ENCODE measurements around the gene MPG. TPM values are rescaled to one million over a fixed set of nuclear protein-coding genes. Genes with fewer than 3 reads are reported as not detected.

The MPG gene
- polyA plus RNA-seq, 2 of the 4 experiments (the other 2 are of a cell fraction): 25.5 to 54.3 TPM

- Histone ChIP-seq H3K4me3 (no peak overlapping the region), H3K4me1 (peaks cover 13% of the 10 kb centered on the region), H3K4me2 (no peak overlapping the region), H3K27ac (peak overlapping the region in 1 of 2 experiments; percentile 60; a peak in 1 of 6 replicates), H3K9me3 (no peaks in the 10 kb centered on the region)
- 87% methylated on average over 21 of the region's 21 CpGs for WGBS (ENCODE audit: missing lambda C conversion rate)
- ATAC-seq: peak; percentile 33 to 46; a peak in 3 of 6 replicates
- DNase-seq (ENCODE audit: low read depth in 1 of 2, low spot score in 1 of 2): no peak
- no peak for TF ChIP-seq HOXB5 (CRISPR knock-in tag; IDR thresholded peaks at IDR 0.05)
- CTCF ChIA-PET: interaction anchor here (1.2 to 30.3 kb wide), 5 partner anchors 12 to 278 kb away, joined by 3 to 718 read pairs (median 7); partner anchors contain the start of genes HBQ1, MPG and RHBDF1
- no peak for FAIRE-seq
- POLR2A ChIA-PET: no interaction called here
These were observed 6.0 kb downstream of the MPG start for GRCh38 chr16:83781-84615.

DNA sequence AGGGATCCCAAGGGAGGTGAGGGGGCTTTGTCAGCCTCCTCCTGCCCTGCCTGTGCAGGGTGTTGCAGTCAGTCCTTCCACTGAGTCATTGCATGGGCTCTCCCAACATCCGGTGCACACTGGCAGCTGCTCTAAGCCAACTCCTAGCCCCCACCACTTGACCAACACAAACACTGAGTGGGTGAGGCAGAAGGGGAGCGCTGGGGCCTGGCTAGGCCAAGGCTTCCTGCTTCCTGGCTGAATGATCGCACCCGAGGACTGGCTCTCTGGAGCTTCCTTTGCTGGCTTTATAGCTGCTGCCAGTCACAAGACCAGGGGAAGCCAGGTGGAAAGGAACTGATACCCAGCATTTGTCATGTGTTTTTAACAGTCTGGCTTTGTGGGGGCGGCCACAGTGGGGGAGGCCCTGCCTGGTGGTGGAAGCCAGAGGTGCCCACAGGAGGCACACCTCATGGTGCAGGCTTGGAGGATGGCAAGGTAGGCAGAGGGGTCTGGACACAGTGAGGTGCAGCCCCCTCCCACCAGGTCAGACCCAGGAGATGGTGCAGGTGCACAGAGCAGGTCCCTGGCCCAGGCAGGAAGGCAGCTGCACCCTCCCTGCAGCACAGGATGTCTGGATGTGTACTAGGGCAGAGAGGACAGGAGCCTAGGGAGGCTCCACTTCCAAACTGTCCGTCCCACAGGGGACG lies 6.8 kb downstream of the MPG start:
- POLR2A ChIA-PET: interaction anchor here (1.1 kb wide), 1 partner anchor 12 kb away, joined by 3 read pairs; the partner anchor contains the start of gene RHBDF1

GRCh38 chr16:85407-85782 lies 7.4 kb downstream of the MPG start:
- H3K27ac ChIP-seq: peak overlapping the region in 1 of 2 experiments; percentile 60; a peak in 2 of 6 replicates
- no peak overlapping the region for H3K4me2 ChIP-seq
- TF ChIP-seq CHD2 (IDR thresholded peaks at IDR 0.05; ENCODE audit: low read length, partially characterized antibody): no peak
- TF ChIP-seq TP53 (CRISPR knock-in tag; IDR thresholded peaks at IDR 0.05): no peak
- TF ChIP-seq POLR2AphosphoS2 (conservative IDR thresholded peaks at IDR 0.05; ENCODE audit: low read length): no peak
- TF ChIP-seq EHMT2 (IDR thresholded peaks at IDR 0.05; ENCODE audit: low read depth): no peak
- TF ChIP-seq RARB (CRISPR knock-in tag; IDR thresholded peaks at IDR 0.05): no peak
- no peak for TF ChIP-seq NFE2L2 (conservative IDR thresholded peaks at IDR 0.05; ENCODE audit: low read length)
- no peak for TF ChIP-seq ELK1 (IDR thresholded peaks at IDR 0.05; ENCODE audit: low read depth, low read length)
- no peak for TF ChIP-seq SMC3 (IDR thresholded peaks at IDR 0.05)
- TF ChIP-seq, protein P1, sequence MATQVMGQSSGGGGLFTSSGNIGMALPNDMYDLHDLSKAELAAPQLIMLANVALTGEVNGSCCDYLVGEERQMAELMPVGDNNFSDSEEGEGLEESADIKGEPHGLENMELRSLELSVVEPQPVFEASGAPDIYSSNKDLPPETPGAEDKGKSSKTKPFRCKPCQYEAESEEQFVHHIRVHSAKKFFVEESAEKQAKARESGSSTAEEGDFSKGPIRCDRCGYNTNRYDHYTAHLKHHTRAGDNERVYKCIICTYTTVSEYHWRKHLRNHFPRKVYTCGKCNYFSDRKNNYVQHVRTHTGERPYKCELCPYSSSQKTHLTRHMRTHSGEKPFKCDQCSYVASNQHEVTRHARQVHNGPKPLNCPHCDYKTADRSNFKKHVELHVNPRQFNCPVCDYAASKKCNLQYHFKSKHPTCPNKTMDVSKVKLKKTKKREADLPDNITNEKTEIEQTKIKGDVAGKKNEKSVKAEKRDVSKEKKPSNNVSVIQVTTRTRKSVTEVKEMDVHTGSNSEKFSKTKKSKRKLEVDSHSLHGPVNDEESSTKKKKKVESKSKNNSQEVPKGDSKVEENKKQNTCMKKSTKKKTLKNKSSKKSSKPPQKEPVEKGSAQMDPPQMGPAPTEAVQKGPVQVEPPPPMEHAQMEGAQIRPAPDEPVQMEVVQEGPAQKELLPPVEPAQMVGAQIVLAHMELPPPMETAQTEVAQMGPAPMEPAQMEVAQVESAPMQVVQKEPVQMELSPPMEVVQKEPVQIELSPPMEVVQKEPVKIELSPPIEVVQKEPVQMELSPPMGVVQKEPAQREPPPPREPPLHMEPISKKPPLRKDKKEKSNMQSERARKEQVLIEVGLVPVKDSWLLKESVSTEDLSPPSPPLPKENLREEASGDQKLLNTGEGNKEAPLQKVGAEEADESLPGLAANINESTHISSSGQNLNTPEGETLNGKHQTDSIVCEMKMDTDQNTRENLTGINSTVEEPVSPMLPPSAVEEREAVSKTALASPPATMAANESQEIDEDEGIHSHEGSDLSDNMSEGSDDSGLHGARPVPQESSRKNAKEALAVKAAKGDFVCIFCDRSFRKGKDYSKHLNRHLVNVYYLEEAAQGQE (IDR thresholded peaks at IDR 0.05): no peak
- H3K4me3 ChIP-seq: no peak overlapping the region
- POLR2A ChIA-PET: interaction anchor here (1.1 kb wide), 1 partner anchor 13 kb away, joined by 3 read pairs; the partner anchor contains the start of gene RHBDF1
- ATAC-seq (no peak; a peak in 1 of 6 replicates), DNase-seq (ENCODE audit: low read depth in 1 of 2, low spot score in 1 of 2) (no peak), FAIRE-seq (no peak)
- CTCF ChIA-PET: interaction anchor here (0.6 to 30.3 kb wide), 7 partner anchors 9 to 664 kb away, joined by 3 to 718 read pairs (median 4); partner anchors contain the start of genes MPG and RHBDF1
- no peaks in the 10 kb centered on the region for H3K9me3 ChIP-seq
- WGBS (ENCODE audit: missing lambda C conversion rate): 92% methylated on average over 17 of the region's 18 CpGs
- peaks cover 10% of the 10 kb centered on the region for H3K4me1 ChIP-seq

More for the DNA sequence above, 6.8 kb downstream of the MPG start:
- CTCF ChIA-PET: interaction anchor here (1.5 to 30.3 kb wide), 5 partner anchors 11 to 277 kb away, joined by 4 to 718 read pairs (median 7); partner anchors contain the start of genes MPG and RHBDF1
- DNase-seq (ENCODE audit: low read depth in 1 of 2, low spot score in 1 of 2) (no peak), ATAC-seq (peak; percentile 14 to 36; a peak in 5 of 6 replicates), FAIRE-seq (no peak)
- TF ChIP-seq, protein P2, sequence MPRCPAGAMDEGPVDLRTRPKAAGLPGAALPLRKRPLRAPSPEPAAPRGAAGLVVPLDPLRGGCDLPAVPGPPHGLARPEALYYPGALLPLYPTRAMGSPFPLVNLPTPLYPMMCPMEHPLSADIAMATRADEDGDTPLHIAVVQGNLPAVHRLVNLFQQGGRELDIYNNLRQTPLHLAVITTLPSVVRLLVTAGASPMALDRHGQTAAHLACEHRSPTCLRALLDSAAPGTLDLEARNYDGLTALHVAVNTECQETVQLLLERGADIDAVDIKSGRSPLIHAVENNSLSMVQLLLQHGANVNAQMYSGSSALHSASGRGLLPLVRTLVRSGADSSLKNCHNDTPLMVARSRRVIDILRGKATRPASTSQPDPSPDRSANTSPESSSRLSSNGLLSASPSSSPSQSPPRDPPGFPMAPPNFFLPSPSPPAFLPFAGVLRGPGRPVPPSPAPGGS (IDR thresholded peaks at IDR 0.05): 0 out of 3 replicates have a peak, but pooled peaks have one; percentile 20
- TF ChIP-seq EHMT2 (IDR thresholded peaks at IDR 0.05; ENCODE audit: low read depth) (no peak), CBX8 (IDR thresholded peaks at IDR 0.05) (no peak), MAFK (IDR thresholded peaks at IDR 0.05; ENCODE audit: partially characterized antibody) (no peak), HOXB5 (CRISPR knock-in tag; IDR thresholded peaks at IDR 0.05) (no peak)
- Histone ChIP-seq H3K4me1 (peaks cover 10% of the 10 kb centered on the region), H3K4me2 (no peak overlapping the region), H3K27ac (peak overlapping the region in 1 of 2 experiments; percentile 60; a peak in 3 of 6 replicates), H3K4me3 (no peak overlapping the region), H3K9me3 (no peaks in the 10 kb centered on the region)
- 61% methylated on average over 6 of the region's 7 CpGs for WGBS (ENCODE audit: missing lambda C conversion rate)
